H1 (cell line): Measurements from ENCODE around the gene MYRF.

ENCODE experiments used
- CHD2 ChIP-seq: IDR thresholded peaks from 2 replicates; pipeline ENCODE4 v1.6.1; 2012; ENCODE audit warnings: low read length, improper control_type of control experiment
- POLR2AphosphoS5 ChIP-seq: IDR thresholded peaks from 2 replicates; pipeline ENCODE4 v1.6.1; 2011; ENCODE audit warnings: low read depth, low read length
- RXRA ChIP-seq: IDR thresholded peaks from 2 replicates; pipeline ENCODE4 v1.6.1; 2011; ENCODE audit warnings: low read depth, mild to moderate bottlenecking, low read length, moderate library complexity; ENCODE audit not compliant: insufficient read depth

DNA sequence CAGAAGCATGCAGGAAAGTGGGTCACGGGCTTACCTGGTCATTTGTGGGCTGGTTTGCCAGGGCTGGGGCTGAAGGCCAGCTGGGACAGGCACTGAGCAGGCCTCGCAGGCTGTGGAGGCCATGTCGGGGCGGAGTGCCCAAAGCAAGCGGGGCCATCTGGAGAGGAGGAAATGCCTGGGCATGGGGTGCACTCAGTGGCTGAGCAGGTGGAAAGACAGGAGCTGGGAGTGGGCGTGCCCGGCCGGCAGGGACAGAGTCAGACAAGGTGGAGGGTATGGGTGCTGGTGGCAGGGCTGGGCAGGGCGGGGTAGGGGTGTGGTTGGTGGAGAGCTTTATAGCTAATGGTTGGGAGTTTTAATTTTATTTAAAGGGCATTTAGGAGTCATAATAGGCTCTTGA is 44.9 kb upstream of the MYRF start:
- TF ChIP-seq POLR2AphosphoS5 = no peak
- TF ChIP-seq CHD2 = no peak
- TF ChIP-seq RXRA = no peak
